SK-N-MC (cell line): ENCODE measurements around the gene USP13.
A peak's percentile ranks its signal among the peaks of the same experiment; 100 is the strongest.
"Not testable (repeated sequence)": the region's sequence is repeated elsewhere in the genome, so short reads cannot be mapped to it uniquely, and the experiment has no call there.

Experiments
- DNase-seq: peaks from one replicate; pipeline ENCODE4 v3.0.0-alpha.2; 2011; ENCODE audit warnings: low read depth, low spot score
- H3K27ac ChIP-seq: fragments of 200-600 bp; sonication (generic); 2 replicates; pipeline ENCODE4 v1.5.1; 2016; ENCODE audit warnings: mixed run types
- H3K36me3 ChIP-seq: fragments of 200-600 bp; sonication (generic); 2 replicates; pipeline ENCODE4 v1.6.1; 2017; ENCODE audit warnings: antibody characterized with exemption, low read length, mixed read lengths; ENCODE audit not compliant: insufficient read depth
- H3K4me3 ChIP-seq: fragments of 200-600 bp; sonication (generic); 2 replicates; pipeline ENCODE4 v1.5.1; 2016
- H3K9ac ChIP-seq: fragments of 200-600 bp; sonication (generic); 2 replicates; pipeline ENCODE4 v1.8.0; 2017; ENCODE audit warnings: mixed run types, mixed read lengths; ENCODE audit not compliant: insufficient read length
- H3K9me3 ChIP-seq: fragments of 200-600 bp; sonication (generic); 2 replicates; pipeline ENCODE4 v1.6.1; 2017; ENCODE audit warnings: low read depth, mild to moderate bottlenecking, antibody characterized with exemption, low read length, moderate library complexity, mixed read lengths
- EZH2 ChIP-seq: fragments of 200-600 bp; sonication (generic); IDR thresholded peaks from one replicate; pipeline ENCODE4 v1.6.1; 2017; ENCODE audit warnings: antibody characterized with exemption
- FOXP2 ChIP-seq: optimal IDR thresholded peaks from 2 replicates; pipeline ENCODE3; 2011; ENCODE audit warnings: mild to moderate bottlenecking, moderate library complexity; ENCODE audit not compliant: insufficient read depth; ENCODE audit errors: extremely low read length, control extremely low read depth
- POLR2AphosphoS5 ChIP-seq: IDR thresholded peaks from 2 replicates; pipeline ENCODE4 v1.6.1; 2012; ENCODE audit warnings: mild to moderate bottlenecking, low read depth, low read length, borderline replicate concordance

The USP13 gene

DNA sequence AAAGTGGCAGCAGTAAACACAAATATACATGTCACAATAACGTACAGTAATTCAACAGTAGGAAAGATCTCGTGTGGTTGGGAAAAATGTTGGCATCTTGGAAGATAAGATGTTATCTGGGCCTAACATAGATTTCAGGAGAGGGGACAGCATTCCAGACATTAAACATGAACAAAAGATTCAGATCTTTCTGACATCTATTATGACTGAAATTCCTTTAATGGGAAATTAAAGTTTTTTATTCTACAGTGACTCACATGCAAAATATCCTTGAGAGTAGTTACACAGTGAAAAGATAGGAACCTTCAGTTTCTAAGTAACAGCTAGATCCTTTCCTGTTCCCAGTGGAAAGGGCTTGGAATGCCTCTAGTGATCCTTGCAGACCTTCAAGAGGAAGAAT is 39.0 kb upstream of the USP13 start:
- Histone ChIP-seq H3K36me3 (peaks cover 47% of the 10 kb centered on the region), H3K9me3 (no peaks in the 10 kb centered on the region), H3K4me3 (no peak overlapping the region), H3K27ac (no peak overlapping the region), H3K9ac (no peak overlapping the region)
- DNase-seq = no peak
- no peak for TF ChIP-seq EZH2
- TF ChIP-seq FOXP2 = no peak
- TF ChIP-seq POLR2AphosphoS5 = no peak

DNA sequence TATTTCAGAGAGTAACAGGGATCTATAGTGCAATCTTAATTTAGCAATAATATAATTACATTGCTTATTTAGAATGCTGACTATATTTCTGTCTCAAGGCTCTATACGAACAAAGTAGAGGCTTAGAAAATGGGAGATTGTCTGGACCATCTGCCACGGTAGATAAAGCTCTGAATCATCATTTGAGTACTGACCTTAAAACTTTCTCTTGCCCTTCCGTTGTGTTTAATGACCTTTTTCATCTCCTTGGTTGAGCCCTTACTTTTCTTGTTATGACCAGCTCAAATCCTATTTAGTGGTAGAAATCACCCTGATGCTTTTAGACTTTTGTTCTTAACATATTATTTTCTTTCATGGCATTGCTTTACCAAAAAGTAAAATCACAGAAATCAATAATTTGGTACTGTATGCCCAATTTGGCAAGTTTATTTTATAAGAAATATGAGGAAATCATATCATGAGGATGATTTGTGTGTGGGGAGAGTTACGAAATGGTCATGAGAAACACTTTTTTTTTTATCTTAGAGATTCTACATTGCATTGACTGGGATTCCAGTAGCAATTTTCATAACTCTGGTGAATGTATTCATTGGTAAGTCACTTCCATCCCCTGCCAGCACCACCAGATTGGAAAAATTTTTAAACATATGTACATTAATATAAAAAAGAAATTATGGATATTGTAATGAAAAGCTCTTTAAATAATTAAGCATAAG is 37.2 kb upstream of the USP13 start:
- DNase-seq = no peak
- Histone ChIP-seq H3K4me3 (no peak overlapping the region), H3K27ac (peak overlapping the region; percentile 15; the same call in 1 of the 2 replicates), H3K9ac (no peak overlapping the region), H3K9me3 (no peaks in the 10 kb centered on the region), H3K36me3 (peaks cover 47% of the 10 kb centered on the region)
- TF ChIP-seq EZH2 (no peak), FOXP2 (no peak), POLR2AphosphoS5 (no peak)

DNA sequence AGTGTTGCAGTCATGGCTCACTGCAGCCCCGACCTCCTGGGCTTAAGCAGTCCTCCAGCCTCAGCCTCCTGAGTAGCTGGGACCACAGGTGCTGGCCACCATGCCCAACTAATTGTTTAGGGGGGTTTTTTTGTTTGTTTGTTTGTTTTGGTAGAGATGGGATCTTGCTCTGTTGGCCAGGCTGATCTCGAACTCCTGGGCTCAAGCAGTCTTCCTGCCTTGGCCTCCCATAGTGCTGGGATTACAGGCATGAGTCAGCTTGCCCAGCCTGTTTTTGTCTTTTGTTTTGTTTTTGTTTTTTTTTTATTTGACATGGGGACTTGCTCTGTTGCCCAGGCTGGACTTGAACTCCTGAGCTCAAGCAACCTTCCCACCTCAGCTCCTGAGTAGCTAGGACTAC is 30.8 kb upstream of the USP13 start:
- no peak for DNase-seq
- Histone ChIP-seq H3K27ac (no peak overlapping the region), H3K9ac (no peak overlapping the region), H3K9me3 (no peaks in the 10 kb centered on the region), H3K4me3 (no peak overlapping the region), H3K36me3 (peaks cover 74% of the 10 kb centered on the region)
- TF ChIP-seq POLR2AphosphoS5 (no peak), EZH2 (no peak), FOXP2 (no peak)

DNA sequence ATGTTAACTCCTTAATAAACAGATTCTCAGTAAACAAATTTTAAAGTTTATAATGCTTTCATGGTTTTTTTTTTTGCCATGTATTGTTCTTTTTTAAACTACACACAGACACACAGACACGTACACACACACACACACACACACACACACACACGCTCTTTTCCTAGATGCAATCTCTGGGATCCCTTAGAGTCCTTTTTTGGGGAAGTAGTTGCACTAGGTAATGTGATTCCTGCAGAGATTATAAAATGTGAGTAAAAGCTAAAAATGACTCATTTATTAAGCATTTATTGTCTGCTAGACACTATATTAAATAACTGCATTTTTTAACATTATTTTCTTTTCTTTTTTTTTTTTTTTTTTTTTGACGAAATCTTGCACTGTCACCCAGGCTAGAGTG is 28.4 kb upstream of the USP13 start:
- TF ChIP-seq POLR2AphosphoS5 (no peak), FOXP2 (no peak), EZH2 (no peak)
- Histone ChIP-seq H3K27ac (no peak overlapping the region), H3K36me3 (peaks cover 54% of the 10 kb centered on the region), H3K4me3 (no peak overlapping the region), H3K9me3 (no peaks in the 10 kb centered on the region), H3K9ac (no peak overlapping the region)
- DNase-seq = no peak

DNA sequence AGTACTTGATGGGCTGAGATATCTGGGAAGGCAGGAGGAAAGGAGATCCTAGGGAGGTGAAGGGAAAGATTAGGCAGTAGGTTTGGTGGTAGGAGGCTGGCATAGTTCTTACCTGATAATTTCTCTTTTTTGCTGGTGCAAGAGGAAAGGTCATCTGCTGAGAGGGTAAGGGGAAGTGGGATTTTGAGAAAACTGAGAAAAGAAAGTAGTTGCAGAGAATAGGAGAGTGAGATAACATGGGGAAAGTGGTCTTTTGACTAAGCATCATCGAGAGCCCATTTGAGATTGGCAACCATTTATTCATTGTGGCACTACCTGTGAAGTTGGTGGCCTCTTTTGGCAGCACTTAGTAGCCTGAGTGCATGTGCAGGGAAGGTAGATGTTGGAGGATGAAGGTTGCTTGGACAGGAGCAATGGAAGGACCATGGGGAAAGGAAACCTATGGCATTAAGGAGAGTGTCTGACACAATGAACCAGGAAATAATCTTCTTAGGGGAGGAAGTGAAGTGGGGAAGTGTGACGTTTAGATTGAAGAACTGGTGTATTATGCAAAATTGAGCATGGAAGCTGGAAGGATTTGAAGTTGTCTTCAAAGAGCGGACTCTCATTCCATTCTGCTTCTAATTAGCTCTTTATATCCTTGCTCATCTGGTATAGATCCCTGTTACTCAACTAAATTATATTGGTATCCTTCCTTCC is 21.9 kb upstream of the USP13 start:
- Histone ChIP-seq H3K4me3 (no peak overlapping the region), H3K9ac (no peak overlapping the region), H3K9me3 (no peaks in the 10 kb centered on the region), H3K36me3 (0 out of 2 replicates have a peak, but pooled peaks cover 2% of the 10 kb centered on the region), H3K27ac (no peak overlapping the region)
- TF ChIP-seq FOXP2 (no peak), POLR2AphosphoS5 (no peak), EZH2 (no peak)
- DNase-seq = no peak

DNA sequence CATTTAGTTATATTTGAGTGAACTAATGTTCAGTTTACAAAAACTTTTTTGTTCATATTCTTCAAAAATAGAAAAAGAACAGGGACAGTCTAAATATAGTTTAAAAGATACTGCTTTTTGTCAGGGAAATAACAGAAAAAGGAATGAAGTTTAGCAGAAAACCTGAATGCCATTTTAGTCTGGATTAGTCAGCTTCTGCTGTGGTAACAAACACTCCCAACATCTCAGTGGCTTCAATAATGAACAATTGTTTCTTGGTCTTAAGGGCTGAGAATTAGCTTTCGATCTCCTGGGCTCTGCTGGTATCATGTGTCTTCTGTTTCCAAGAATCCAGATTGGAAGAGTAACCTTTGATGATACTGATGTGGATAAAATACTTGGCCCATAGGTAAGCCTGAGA is 12.4 kb upstream of the USP13 start:
- no peak for TF ChIP-seq FOXP2
- no peak for TF ChIP-seq POLR2AphosphoS5
- no peak for TF ChIP-seq EZH2
- H3K9me3 ChIP-seq = no peaks in the 10 kb centered on the region
- no peak for DNase-seq
- H3K27ac ChIP-seq = no peak overlapping the region
- no peak overlapping the region for H3K4me3 ChIP-seq
- no peaks in the 10 kb centered on the region for H3K36me3 ChIP-seq
- no peak overlapping the region for H3K9ac ChIP-seq

DNA sequence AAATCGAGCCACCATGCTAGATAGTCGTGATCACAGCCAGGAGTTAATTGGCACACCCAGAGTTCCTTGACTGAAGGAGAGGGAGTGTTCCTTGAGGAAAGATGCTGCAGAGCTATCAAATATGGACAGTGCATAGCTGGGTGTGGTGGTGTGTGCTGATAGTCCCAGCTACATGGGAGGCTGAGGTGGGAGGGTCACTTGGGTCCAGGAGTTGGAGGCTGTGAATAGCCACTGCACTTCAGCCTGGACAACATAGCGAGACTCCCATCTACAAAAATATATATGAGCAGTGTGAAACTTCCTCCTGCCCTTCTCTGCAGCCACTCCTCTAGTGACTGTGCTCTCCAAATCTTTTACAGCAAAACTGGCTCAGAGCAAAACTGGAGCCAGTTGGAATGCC is 10.0 kb upstream of the USP13 start:
- no peak for TF ChIP-seq EZH2
- TF ChIP-seq POLR2AphosphoS5 = no peak
- no peak for TF ChIP-seq FOXP2
- Histone ChIP-seq H3K4me3 (no peak overlapping the region), H3K27ac (no peak overlapping the region), H3K9me3 (no peaks in the 10 kb centered on the region), H3K36me3 (no peaks in the 10 kb centered on the region), H3K9ac (no peak overlapping the region)
- DNase-seq = no peak

DNA sequence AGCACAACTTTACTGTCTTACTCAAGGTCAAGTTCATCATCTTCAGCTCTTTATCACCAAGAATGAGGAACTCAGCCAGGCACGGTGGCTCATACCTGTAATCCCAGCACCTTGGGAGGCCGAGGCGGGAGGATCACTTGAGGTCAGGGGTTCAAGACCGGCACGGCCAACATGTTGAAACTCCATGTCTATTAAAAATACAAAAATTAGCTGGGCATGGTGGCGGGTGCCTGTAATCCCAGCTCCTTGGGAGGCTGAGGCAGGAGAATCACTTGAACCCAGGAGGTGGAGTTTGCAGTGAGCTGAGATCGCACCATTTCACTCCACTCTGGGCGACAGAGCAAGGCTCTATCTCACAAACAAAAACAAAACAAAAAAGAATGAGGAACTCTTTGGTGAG is 9.0 kb upstream of the USP13 start:
- not testable (repeated sequence) for H3K36me3 ChIP-seq, DNase-seq, H3K4me3 ChIP-seq, H3K27ac ChIP-seq, H3K9me3 ChIP-seq, H3K9ac ChIP-seq
